ENCODE measurements around the gene OR2AK2.

- TF ChIP-seq SMC3 (IDR thresholded peaks at IDR 0.05; ENCODE audit: low read depth, low read length) (no peak), CTCF (IDR thresholded peaks at IDR 0.05) (no peak), YY1 (IDR thresholded peaks at IDR 0.05; ENCODE audit: low read depth) (no peak), MAX (IDR thresholded peaks at IDR 0.05; ENCODE audit: low read depth) (no peak), EZH2phosphoT487 (IDR thresholded peaks at IDR 0.05; ENCODE audit: borderline replicate concordance, low read depth) (no peak)
Measured at GRCh38 chr1:247936415-247936814, 28.6 kb upstream of the OR2AK2 start.
